ENCODE results near the gene SRXN1.
"Not testable (repeated sequence)": the region's sequence is repeated elsewhere in the genome, so short reads cannot be mapped to it uniquely, and the experiment has no call there.

The SRXN1 gene

DNA sequence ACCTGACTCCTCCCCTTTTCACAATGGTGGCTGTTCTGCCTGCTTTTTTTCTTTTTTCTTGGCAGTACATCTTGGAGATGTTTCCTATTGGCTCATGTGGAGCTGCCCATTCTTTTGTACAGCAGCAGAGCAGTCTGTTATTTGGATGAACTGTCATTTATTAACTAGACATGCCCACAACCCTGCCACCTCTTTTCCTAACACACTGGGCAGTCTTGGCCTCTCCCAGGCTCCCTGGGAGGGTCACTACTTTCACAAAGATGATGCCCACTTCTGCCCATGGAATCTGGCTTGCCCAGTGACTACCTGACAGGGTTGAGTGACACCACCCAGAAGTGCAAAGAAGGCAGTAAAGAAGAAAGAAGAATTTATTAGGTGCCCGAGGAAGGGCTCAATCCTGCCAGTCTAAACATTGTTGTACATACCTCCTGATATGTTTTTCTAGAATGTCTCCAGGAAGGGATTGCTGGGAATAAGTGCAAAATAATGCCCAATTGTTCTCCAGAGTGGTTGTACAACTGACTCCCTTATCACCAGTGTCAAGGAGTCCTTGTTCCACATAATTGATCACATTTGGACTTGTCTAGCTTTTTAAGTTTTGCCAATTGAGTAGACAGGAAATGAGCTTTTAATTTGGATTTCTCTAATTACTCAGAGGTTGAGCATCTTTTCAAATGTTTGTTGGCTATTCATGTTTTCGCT is 42.3 kb upstream of the SRXN1 start:
- H3K36me3 ChIP-seq (replicated peaks; ENCODE audit: insufficient read depth, low read length) = no peaks in the 10 kb centered on the region
- DNase-seq = no peak
- H3K9me2 ChIP-seq (replicated peaks; ENCODE audit: insufficient read depth, low read length) = no peaks in the 10 kb centered on the region
- H3K9ac ChIP-seq (ENCODE audit: low read length) = no peak overlapping the region
- TF ChIP-seq EZH2phosphoT487 (IDR thresholded peaks at IDR 0.05; ENCODE audit: low read length) = no peak
- TF ChIP-seq, protein P1, sequence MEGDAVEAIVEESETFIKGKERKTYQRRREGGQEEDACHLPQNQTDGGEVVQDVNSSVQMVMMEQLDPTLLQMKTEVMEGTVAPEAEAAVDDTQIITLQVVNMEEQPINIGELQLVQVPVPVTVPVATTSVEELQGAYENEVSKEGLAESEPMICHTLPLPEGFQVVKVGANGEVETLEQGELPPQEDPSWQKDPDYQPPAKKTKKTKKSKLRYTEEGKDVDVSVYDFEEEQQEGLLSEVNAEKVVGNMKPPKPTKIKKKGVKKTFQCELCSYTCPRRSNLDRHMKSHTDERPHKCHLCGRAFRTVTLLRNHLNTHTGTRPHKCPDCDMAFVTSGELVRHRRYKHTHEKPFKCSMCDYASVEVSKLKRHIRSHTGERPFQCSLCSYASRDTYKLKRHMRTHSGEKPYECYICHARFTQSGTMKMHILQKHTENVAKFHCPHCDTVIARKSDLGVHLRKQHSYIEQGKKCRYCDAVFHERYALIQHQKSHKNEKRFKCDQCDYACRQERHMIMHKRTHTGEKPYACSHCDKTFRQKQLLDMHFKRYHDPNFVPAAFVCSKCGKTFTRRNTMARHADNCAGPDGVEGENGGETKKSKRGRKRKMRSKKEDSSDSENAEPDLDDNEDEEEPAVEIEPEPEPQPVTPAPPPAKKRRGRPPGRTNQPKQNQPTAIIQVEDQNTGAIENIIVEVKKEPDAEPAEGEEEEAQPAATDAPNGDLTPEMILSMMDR (IDR thresholded peaks at IDR 0.05; ENCODE audit: low read length) = no peak
- TF ChIP-seq EZH2 (optimal IDR thresholded peaks at IDR 0.05; ENCODE audit: low read depth, low read length) = no peak
- H3K27me3 ChIP-seq (replicated peaks; ENCODE audit: insufficient read depth, low read length) = peaks cover 37% of the 10 kb centered on the region
- no peaks in the 10 kb centered on the region for H3K9me3 ChIP-seq (replicated peaks; ENCODE audit: insufficient read depth, low read length)
- no peaks in the 10 kb centered on the region for H3K4me1 ChIP-seq (ENCODE audit: low read length)
- H4K20me1 ChIP-seq (ENCODE audit: insufficient read depth, low read length) = no peaks in the 10 kb centered on the region
- no peak overlapping the region for H3K4me3 ChIP-seq (ENCODE audit: low read length)
- H3K79me2 ChIP-seq (ENCODE audit: low read length) = no peaks in the 10 kb centered on the region
- H3F3A ChIP-seq (ENCODE audit: insufficient read depth, low read length) = no peaks in the 10 kb centered on the region
- no peak overlapping the region for H3K4me2 ChIP-seq (ENCODE audit: low read depth, low read length)
- no peak overlapping the region for H3K27ac ChIP-seq (ENCODE audit: low read length)
- no peak overlapping the region for H2AFZ ChIP-seq (ENCODE audit: low read length)

DNA sequence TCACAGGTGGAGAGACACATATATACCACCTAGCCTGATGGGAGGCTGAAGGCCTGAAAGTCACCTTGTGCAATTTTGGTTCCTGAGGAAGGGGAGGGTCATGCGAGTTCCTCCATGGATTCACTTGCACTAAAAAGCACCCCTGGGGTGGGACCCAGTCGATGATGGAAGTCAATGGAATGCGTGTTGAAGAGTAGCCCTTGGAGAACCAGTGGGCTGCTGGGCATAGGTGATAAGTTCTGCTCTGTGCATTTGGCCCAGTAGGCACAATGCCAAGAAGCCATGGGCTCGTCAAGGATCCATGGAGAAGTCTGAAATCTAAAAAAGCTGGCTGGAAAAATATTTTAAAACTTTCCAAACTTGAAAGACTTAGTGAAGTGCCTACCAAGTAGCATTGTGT is 41.5 kb upstream of the SRXN1 start:
- Histone ChIP-seq H3K9ac (ENCODE audit: low read length) (no peak overlapping the region), H4K20me1 (ENCODE audit: insufficient read depth, low read length) (no peaks in the 10 kb centered on the region), H3K4me3 (ENCODE audit: low read length) (no peak overlapping the region), H3K9me2 (replicated peaks; ENCODE audit: insufficient read depth, low read length) (no peaks in the 10 kb centered on the region), H3K9me3 (replicated peaks; ENCODE audit: insufficient read depth, low read length) (no peaks in the 10 kb centered on the region), H3K79me2 (ENCODE audit: low read length) (no peaks in the 10 kb centered on the region), H3K27ac (ENCODE audit: low read length) (no peak overlapping the region), H3F3A (ENCODE audit: insufficient read depth, low read length) (no peaks in the 10 kb centered on the region), H3K4me1 (ENCODE audit: low read length) (no peaks in the 10 kb centered on the region), H2AFZ (ENCODE audit: low read length) (no peak overlapping the region), H3K27me3 (replicated peaks; ENCODE audit: insufficient read depth, low read length) (peaks cover 28% of the 10 kb centered on the region), H3K36me3 (replicated peaks; ENCODE audit: insufficient read depth, low read length) (no peaks in the 10 kb centered on the region), H3K4me2 (ENCODE audit: low read depth, low read length) (no peak overlapping the region)
- TF ChIP-seq EZH2 (optimal IDR thresholded peaks at IDR 0.05; ENCODE audit: low read depth, low read length) = no peak
- TF ChIP-seq EZH2phosphoT487 (IDR thresholded peaks at IDR 0.05; ENCODE audit: low read length) = no peak
- TF ChIP-seq, protein P1 (IDR thresholded peaks at IDR 0.05; ENCODE audit: low read length) = no peak
- DNase-seq = no peak

DNA sequence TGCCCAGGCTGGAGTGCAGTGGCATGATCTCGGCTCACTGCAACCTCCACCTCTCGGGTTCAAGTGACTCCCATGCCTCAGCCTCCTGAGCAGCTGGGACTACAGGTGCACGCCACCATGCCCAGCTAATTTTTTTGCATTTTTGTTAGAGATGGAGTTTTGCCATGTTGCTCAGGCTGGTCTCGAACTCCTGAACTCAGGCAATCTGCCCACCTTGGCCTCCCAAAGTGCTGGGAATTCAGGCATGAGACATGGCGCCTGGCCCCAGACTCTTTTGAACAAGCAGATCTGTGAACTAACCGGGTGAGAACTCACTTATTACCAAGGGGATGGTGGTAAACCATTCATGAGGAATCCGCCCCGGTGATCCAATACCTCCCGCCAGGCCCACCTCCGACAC is 40.8 kb upstream of the SRXN1 start:
- H3K4me1 ChIP-seq (ENCODE audit: low read length); H3K36me3 ChIP-seq (replicated peaks; ENCODE audit: insufficient read depth, low read length); H4K20me1 ChIP-seq (ENCODE audit: insufficient read depth, low read length); H3K9me2 ChIP-seq (replicated peaks; ENCODE audit: insufficient read depth, low read length); H3K79me2 ChIP-seq (ENCODE audit: low read length); H3K4me2 ChIP-seq (ENCODE audit: low read depth, low read length); H2AFZ ChIP-seq (ENCODE audit: low read length); H3K27ac ChIP-seq (ENCODE audit: low read length); H3F3A ChIP-seq (ENCODE audit: insufficient read depth, low read length); H3K4me3 ChIP-seq (ENCODE audit: low read length); H3K9ac ChIP-seq (ENCODE audit: low read length); H3K9me3 ChIP-seq (replicated peaks; ENCODE audit: insufficient read depth, low read length); DNase-seq: not testable (repeated sequence)
- peaks cover 29% of the 10 kb centered on the region for H3K27me3 ChIP-seq (replicated peaks; ENCODE audit: insufficient read depth, low read length)

DNA sequence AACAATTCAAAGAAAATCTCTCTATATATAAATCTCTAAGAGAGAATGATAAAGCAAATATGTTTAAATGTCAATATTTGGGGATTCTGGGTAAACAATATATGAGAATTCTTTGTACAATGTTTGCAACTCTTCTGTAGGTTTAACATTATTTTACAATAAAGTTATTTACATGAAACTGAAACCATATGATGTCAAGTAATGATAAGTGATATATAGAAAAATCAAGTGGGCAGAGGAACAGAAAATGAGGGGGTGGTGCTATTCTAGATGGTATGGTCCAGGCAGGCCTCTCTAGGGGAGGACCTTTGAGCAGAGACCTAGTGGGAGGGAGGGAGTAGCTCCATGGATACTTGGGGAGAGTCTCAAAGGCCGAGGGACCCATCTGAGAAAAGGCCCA is 39.0 kb upstream of the SRXN1 start:
- Histone ChIP-seq H3K4me1 (ENCODE audit: low read length) (no peaks in the 10 kb centered on the region), H3K27ac (ENCODE audit: low read length) (no peak overlapping the region), H3K27me3 (replicated peaks; ENCODE audit: insufficient read depth, low read length) (peaks cover 25% of the 10 kb centered on the region), H3K4me3 (ENCODE audit: low read length) (no peak overlapping the region), H3K36me3 (replicated peaks; ENCODE audit: insufficient read depth, low read length) (no peaks in the 10 kb centered on the region), H3K79me2 (ENCODE audit: low read length) (no peaks in the 10 kb centered on the region), H3K9me2 (replicated peaks; ENCODE audit: insufficient read depth, low read length) (no peaks in the 10 kb centered on the region), H2AFZ (ENCODE audit: low read length) (no peak overlapping the region), H3F3A (ENCODE audit: insufficient read depth, low read length) (no peaks in the 10 kb centered on the region), H4K20me1 (ENCODE audit: insufficient read depth, low read length) (no peaks in the 10 kb centered on the region), H3K4me2 (ENCODE audit: low read depth, low read length) (no peak overlapping the region), H3K9me3 (replicated peaks; ENCODE audit: insufficient read depth, low read length) (no peaks in the 10 kb centered on the region), H3K9ac (ENCODE audit: low read length) (no peak overlapping the region)
- TF ChIP-seq EZH2 (optimal IDR thresholded peaks at IDR 0.05; ENCODE audit: low read depth, low read length) (no peak), EZH2phosphoT487 (IDR thresholded peaks at IDR 0.05; ENCODE audit: low read length) (no peak)
- TF ChIP-seq, protein P1 (IDR thresholded peaks at IDR 0.05; ENCODE audit: low read length) = no peak
- no peak for DNase-seq

Data from MM.1S (cell line).